T-cell (primary cell): ENCODE measurements around the gene ROBO1. TPM values are rescaled to one million over a fixed set of nuclear protein-coding genes. Genes with fewer than 3 reads are reported as not detected.

Experiments
- ATAC-seq, 4 experiments: fragments of 200-7000 bp in 3 of 4; fragments of 150-1000 bp in 1 of 4; cut with Tn5 transposase; replicated peaks in 1 of 4; 1 replicate in 3 of 4; 2 replicates in 1 of 4; pipeline ENCODE4 v1.10.0; 2021; ENCODE audit warnings: moderate library complexity in 3 of 4, mild to moderate bottlenecking in 2 of 4, moderate number of reproducible peaks in 1 of 4
- CTCF ChIA-PET, 2 donors: fragments of 300-600 bp; sonication (Branson Sonifier 250); formaldehyde crosslinking; loops; one replicate each; lab custom pipeline; 2022; ENCODE audit warnings: antibody characterized with exemption in 2 of 2; lab: Charles Lee
- POLR2A ChIA-PET, 2 donors: fragments of 300-600 bp; sonication (Branson Sonifier 250); formaldehyde crosslinking; loops; one replicate each; lab custom pipeline; 2022; ENCODE audit warnings: antibody characterized with exemption in 2 of 2; lab: Charles Lee
- DNase-seq, 35 experiments: peaks; one replicate each; pipeline versions ENCODE4 v3.0.0 to v3.0.0-alpha.2; 2013 to 2023
- H3K27ac ChIP-seq: one replicate; pipeline ENCODE4 v1.5.1; 2013; ENCODE audit warnings: low read length
- H3K27me3 ChIP-seq, 2 experiments: replicated peaks in 1 of 2; 1 replicate in 1 of 2; 2 replicates in 1 of 2; pipeline versions ENCODE4 v1.6.1 to v1.7.0; 2013; ENCODE audit warnings: low read length in 1 of 2, mixed read lengths in 1 of 2; ENCODE audit not compliant: control insufficient read depth in 2 of 2, insufficient read depth in 2 of 2; ENCODE audit errors: extremely low read depth in 1 of 2
- H3K36me3 ChIP-seq, 2 donors: 1 replicate in 1 of 2; 2 replicates in 1 of 2; pipeline versions ENCODE4 v1.6.1 to v1.7.0; 2013; ENCODE audit warnings: low read length in 1 of 2; ENCODE audit not compliant: control insufficient read depth in 2 of 2, insufficient read depth in 1 of 2; ENCODE audit errors: extremely low read depth in 1 of 2
- H3K4me1 ChIP-seq, 2 experiments: 1 replicate in 1 of 2; 2 replicates in 1 of 2; pipeline versions ENCODE4 v1.6.1 to v1.7.0; 2013; ENCODE audit warnings: low read length in 2 of 2, mixed read lengths in 1 of 2; ENCODE audit not compliant: insufficient read depth in 2 of 2, control insufficient read depth in 1 of 2; ENCODE audit errors: extremely low read depth in 1 of 2
- H3K4me3 ChIP-seq, 2 donors: 1 replicate in 1 of 2; 2 replicates in 1 of 2; pipeline versions ENCODE4 v1.5.1 to v1.7.0; 2013; ENCODE audit warnings: mild to moderate bottlenecking in 2 of 2, low read length in 1 of 2, moderate library complexity in 1 of 2; ENCODE audit not compliant: control insufficient read depth in 1 of 2; ENCODE audit errors: extremely low read depth in 1 of 2
- H3K9me3 ChIP-seq: 2 replicates; pipeline ENCODE4 v1.7.0; 2013
- H3K27ac Mint-ChIP-seq, 2 donors: one replicate each; pipeline ENCODE4 v1.8.0; 2020 to 2021; ENCODE audit warnings: mild to moderate bottlenecking in 2 of 2, mixed read lengths in 2 of 2
- H3K27me3 Mint-ChIP-seq, 2 donors: one replicate each; pipeline ENCODE4 v1.8.0; 2021 to 2022; ENCODE audit warnings: mixed read lengths in 2 of 2
- H3K36me3 Mint-ChIP-seq: one replicate; pipeline ENCODE4 v1.8.0; 2021; ENCODE audit warnings: mixed read lengths
- H3K4me1 Mint-ChIP-seq, 3 donors: one replicate each; pipeline ENCODE4 v1.8.0; 2020 to 2022; ENCODE audit warnings: mixed read lengths in 3 of 3, mild to moderate bottlenecking in 1 of 3
- H3K4me3 Mint-ChIP-seq, 3 donors: one replicate each; pipeline ENCODE4 v1.8.0; 2020 to 2022; ENCODE audit warnings: mild to moderate bottlenecking in 3 of 3, mixed read lengths in 3 of 3, moderate library complexity in 3 of 3
- H3K9me3 Mint-ChIP-seq, 3 donors: one replicate each; pipeline ENCODE4 v1.8.0; 2020 to 2022; ENCODE audit warnings: mixed read lengths in 3 of 3
- WGBS: methylation state at CpG from one replicate; pipeline ENCODE4 v1.1.5; 2013; ENCODE audit warnings: missing lambda C conversion rate; ENCODE audit not compliant: insufficient coverage; 5-methylcytosine and 5-hydroxymethylcytosine counted together
- total RNA-seq, 35 experiments: library from RNA in 6 of 35; stranded (reverse) in 6 of 35; fragments of 120-200 nt in 1 of 35; gene quantifications; one replicate each; pipeline versions ENCODE4 v1.2.1 to v1.2.4 and lab custom pipeline; 2013 to 2026

ROBO1 gene
- total RNA-seq, 5 donors from 2014 or later (not counting 1 experiment from before 2014, with no cell fraction given): 0.20 to 2.4 (median 1.7) TPM

GRCh38 chr3:78992830-78993229, 775.0 kb downstream of the ROBO1 start:
- H3K4me1 Mint-ChIP-seq: no peaks in the 10 kb centered on the region

DNA sequence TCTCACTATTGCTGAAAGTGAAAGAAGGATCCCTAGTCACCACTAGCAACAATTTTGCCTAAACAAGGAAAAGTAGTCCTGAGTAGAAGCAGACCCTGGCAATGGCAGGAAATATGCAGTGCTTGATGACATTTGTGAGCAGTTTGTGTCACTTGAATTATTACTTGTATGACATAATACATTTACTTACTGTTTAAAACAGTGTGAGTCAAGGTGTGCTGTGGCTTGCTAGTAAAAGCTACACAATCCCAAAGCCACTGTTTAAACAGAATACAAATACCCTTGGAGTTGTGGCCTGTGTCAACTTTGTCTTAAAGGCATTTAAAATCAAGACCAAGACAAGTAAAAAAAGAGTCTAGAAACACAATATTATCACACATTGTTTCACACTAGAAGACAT, 775.4 kb downstream of the ROBO1 start:
- ChIA-PET POLR2A (interaction anchor here in 1 of 2 donors (0.6 kb wide), 1 partner anchor 1367 kb away, joined by 3 read pairs; no protein-coding TSS in a partner anchor), CTCF (no interaction called here)
- Mint-ChIP-seq H3K9me3 (peaks cover 4 to 24% (median 7%) of the 10 kb centered on the region in 3 donors), H3K4me1 (no peaks in the 10 kb centered on the region), H3K36me3 (no peaks in the 10 kb centered on the region), H3K4me3 (no peak overlapping the region), H3K27ac (no peak overlapping the region), H3K27me3 (no peaks in the 10 kb centered on the region)
- Histone ChIP-seq H3K4me3 (no peak overlapping the region), H3K27ac (no peak overlapping the region), H3K27me3 (no peaks in the 10 kb centered on the region), H3K36me3 (no peaks in the 10 kb centered on the region), H3K4me1 (no peaks in the 10 kb centered on the region), H3K9me3 (no peaks in the 10 kb centered on the region)
- ATAC-seq: no peak
- no peak for DNase-seq

More at GRCh38 chr3:78992830-78993229, 775.0 kb downstream of the ROBO1 start:
- POLR2A ChIA-PET: interaction anchor here in 1 of 2 donors (0.6 kb wide), 1 partner anchor 1367 kb away, joined by 3 read pairs; no protein-coding TSS in a partner anchor
- Histone ChIP-seq H3K9me3 (no peaks in the 10 kb centered on the region), H3K27ac (no peak overlapping the region), H3K36me3 (no peaks in the 10 kb centered on the region), H3K4me3 (no peak overlapping the region), H3K27me3 (no peaks in the 10 kb centered on the region), H3K4me1 (no peaks in the 10 kb centered on the region)
- H3K36me3 Mint-ChIP-seq: no peaks in the 10 kb centered on the region
- no CpG with 5 or more reads among the region's 3 CpGs for WGBS
- no peak overlapping the region for H3K27ac Mint-ChIP-seq
- no peak overlapping the region for H3K4me3 Mint-ChIP-seq
- H3K9me3 Mint-ChIP-seq: peaks cover 4 to 24% (median 7%) of the 10 kb centered on the region in 3 donors
- no peak for ATAC-seq
- CTCF ChIA-PET: no interaction called here
- no peak for DNase-seq
- H3K27me3 Mint-ChIP-seq: no peaks in the 10 kb centered on the region

DNA sequence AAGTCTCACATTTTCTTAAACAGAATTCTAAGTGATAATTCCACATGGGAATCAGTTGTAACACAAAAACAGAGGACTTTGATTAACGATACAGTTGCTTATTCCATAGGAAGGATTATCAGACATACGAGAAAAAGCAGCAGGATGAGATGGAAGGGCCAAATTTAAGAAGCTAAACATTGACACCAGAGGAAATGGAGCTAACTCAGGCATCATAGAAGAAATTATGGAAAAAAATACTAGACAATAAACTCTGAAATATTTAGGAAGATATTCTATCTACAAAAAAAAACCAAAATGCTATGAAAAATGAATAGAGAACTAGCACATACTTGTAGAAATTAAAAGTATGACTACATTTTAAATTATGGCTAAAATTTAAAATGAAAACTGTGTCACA, 776.1 kb downstream of the ROBO1 start:
- Mint-ChIP-seq H3K4me1 (no peaks in the 10 kb centered on the region), H3K9me3 (peaks cover 2 to 26% (median 6%) of the 10 kb centered on the region in 3 donors), H3K27ac (no peak overlapping the region), H3K27me3 (no peaks in the 10 kb centered on the region), H3K4me3 (no peak overlapping the region), H3K36me3 (no peaks in the 10 kb centered on the region)
- Histone ChIP-seq H3K9me3 (no peaks in the 10 kb centered on the region), H3K4me1 (no peaks in the 10 kb centered on the region), H3K27me3 (no peaks in the 10 kb centered on the region), H3K36me3 (no peaks in the 10 kb centered on the region), H3K27ac (no peak overlapping the region), H3K4me3 (no peak overlapping the region)
- POLR2A ChIA-PET: no interaction called here
- CTCF ChIA-PET: interaction anchor here in 1 of 2 donors (0.9 kb wide), 1 partner anchor 19 kb away, joined by 3 read pairs; no protein-coding TSS in a partner anchor
- no CpG with 5 or more reads among the region's 2 CpGs for WGBS
- no peak for ATAC-seq
- no peak for DNase-seq

GRCh38 chr3:78990156-78990555, 777.6 kb downstream of the ROBO1 start:
- Histone ChIP-seq H3K9me3 (no peaks in the 10 kb centered on the region), H3K4me1 (no peaks in the 10 kb centered on the region), H3K27ac (no peak overlapping the region), H3K27me3 (no peaks in the 10 kb centered on the region), H3K36me3 (no peaks in the 10 kb centered on the region), H3K4me3 (no peak overlapping the region)
- Mint-ChIP-seq H3K9me3 (peaks cover 0 to 20% (median 2%) of the 10 kb centered on the region in 3 donors), H3K27me3 (no peaks in the 10 kb centered on the region), H3K27ac (no peak overlapping the region), H3K4me3 (no peak overlapping the region), H3K36me3 (no peaks in the 10 kb centered on the region), H3K4me1 (no peaks in the 10 kb centered on the region)
- ChIA-PET POLR2A (no interaction called here), CTCF (no interaction called here)
- ATAC-seq (no peak), DNase-seq (no peak)
- WGBS: no CpG with 5 or more reads among the region's 4 CpGs

GRCh38 chr3:78988324-78988723, 779.5 kb downstream of the ROBO1 start:
- POLR2A ChIA-PET: no interaction called here
- CTCF ChIA-PET: no interaction called here
- no peak for ATAC-seq

DNA sequence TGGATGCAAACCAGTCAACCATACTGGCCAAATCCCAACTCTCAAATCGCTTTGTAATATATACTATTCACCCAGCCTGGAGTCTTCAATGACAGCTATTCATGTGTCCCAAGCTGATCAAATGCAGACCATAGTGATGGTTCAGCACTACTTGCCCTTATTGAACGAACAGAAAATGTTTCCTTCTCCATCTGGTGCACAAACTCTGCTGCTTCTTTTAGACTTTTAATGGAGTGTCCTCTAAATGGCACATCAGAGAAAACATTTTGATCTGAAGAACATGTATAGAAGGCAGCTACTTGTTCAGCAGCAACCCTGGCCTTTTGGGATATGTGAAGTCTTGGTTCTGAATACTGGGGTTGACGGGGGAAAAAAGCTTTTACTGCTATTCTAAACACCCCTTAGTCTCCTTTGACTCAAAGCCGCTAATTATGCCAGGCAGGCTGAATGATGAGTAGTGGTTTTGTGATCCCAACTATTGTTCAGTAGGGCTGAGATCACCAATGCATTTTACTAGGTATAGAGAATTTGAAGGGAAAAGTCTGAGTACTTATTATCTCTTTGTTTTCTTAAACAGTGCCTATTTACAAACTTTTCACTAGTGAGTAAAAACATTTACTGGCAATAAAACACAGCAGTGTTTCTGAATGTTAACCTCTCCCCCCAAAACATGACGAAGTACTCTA, 781.2 kb downstream of the ROBO1 start:
- POLR2A ChIA-PET: no interaction called here

More at GRCh38 chr3:78988324-78988723, 779.5 kb downstream of the ROBO1 start:
- peaks cover 0 to 28% (median 0%) of the 10 kb centered on the region in 3 donors for H3K9me3 Mint-ChIP-seq
- Histone ChIP-seq H3K27ac (no peak overlapping the region), H3K4me1 (no peaks in the 10 kb centered on the region), H3K9me3 (no peaks in the 10 kb centered on the region), H3K4me3 (no peak overlapping the region), H3K36me3 (no peaks in the 10 kb centered on the region), H3K27me3 (no peaks in the 10 kb centered on the region)
- no peak overlapping the region for H3K4me3 Mint-ChIP-seq
- H3K36me3 Mint-ChIP-seq: no peaks in the 10 kb centered on the region
- H3K27me3 Mint-ChIP-seq: no peaks in the 10 kb centered on the region
- no peak for DNase-seq
- no peak overlapping the region for H3K27ac Mint-ChIP-seq
- no peaks in the 10 kb centered on the region for H3K4me1 Mint-ChIP-seq

More for the DNA sequence above, 781.2 kb downstream of the ROBO1 start:
- H3K27me3 ChIP-seq: no peaks in the 10 kb centered on the region
- no peaks in the 10 kb centered on the region for H3K36me3 Mint-ChIP-seq
- no peak overlapping the region for H3K27ac ChIP-seq
- no peak overlapping the region for H3K4me3 ChIP-seq
- 60% methylated on average over 2 of the region's 5 CpGs for WGBS
- no peaks in the 10 kb centered on the region for H3K27me3 Mint-ChIP-seq
- no peaks in the 10 kb centered on the region for H3K4me1 ChIP-seq
- ATAC-seq: no peak
- no peaks in the 10 kb centered on the region for H3K9me3 ChIP-seq
- no peak overlapping the region for H3K27ac Mint-ChIP-seq
- H3K4me1 Mint-ChIP-seq: no peaks in the 10 kb centered on the region
- CTCF ChIA-PET: interaction anchor here in 1 of 2 donors (0.5 kb wide), 1 partner anchor 264 kb away, joined by 5 read pairs; no protein-coding TSS in a partner anchor
- DNase-seq: no peak
- H3K4me3 Mint-ChIP-seq: no peak overlapping the region
- H3K36me3 ChIP-seq: no peaks in the 10 kb centered on the region
- peaks cover 0 to 26% (median 0%) of the 10 kb centered on the region in 3 donors for H3K9me3 Mint-ChIP-seq
